K562 (cell line): Measurements from ENCODE around the gene RAB2B. TPM values are rescaled to one million over a fixed set of nuclear protein-coding genes. Genes with fewer than 3 reads are reported as not detected.

ENCODE experiments used
- ARHGAP35 ChIP-seq: fragments of 450-650 bp; IDR thresholded peaks from 2 replicates; pipeline ENCODE4 v1.6.1; 2018; ENCODE audit not compliant: partially characterized antibody
- ATF2 ChIP-seq: sonication (generic); formaldehyde crosslinking; IDR thresholded peaks from 2 replicates; pipeline ENCODE4 v1.8.1; 2022; ENCODE audit warnings: missing genetic modification reagents
- BCLAF1 ChIP-seq, 2 experiments: fragments of 450-650 bp in 1 of 2; IDR thresholded peaks; 2 replicates each; pipeline ENCODE4 v1.6.1; 2011 to 2017; ENCODE audit warnings: low read depth in 2 of 2, antibody characterized with exemption in 1 of 2, borderline replicate concordance in 1 of 2, low read length in 1 of 2, mild to moderate bottlenecking in 1 of 2, mixed read lengths in 1 of 2; ENCODE audit not compliant: control insufficient read depth in 1 of 2
- CHAMP1 ChIP-seq: fragments of 450-650 bp; IDR thresholded peaks from 2 replicates; pipeline ENCODE4 v1.6.1; 2016; ENCODE audit warnings: mild to moderate bottlenecking
- CREB3 ChIP-seq: fragments of 450-650 bp; conservative IDR thresholded peaks from 2 replicates; pipeline ENCODE4 v1.6.1; 2016; ENCODE audit warnings: missing genetic modification characterization, low read depth, mild to moderate bottlenecking, missing compliant biosample characterization, moderate library complexity
- ETV1 ChIP-seq: fragments of 450-650 bp; conservative IDR thresholded peaks from 2 replicates; pipeline ENCODE4 v1.6.1; 2016; ENCODE audit warnings: missing genetic modification characterization, control low read depth, low read depth, missing compliant biosample characterization
- HNRNPLL ChIP-seq: fragments of 200-400 bp; formaldehyde crosslinking; IDR thresholded peaks from 2 replicates; pipeline ENCODE4 v1.6.1; 2017; ENCODE audit warnings: low read length, low read depth, mild to moderate bottlenecking; ENCODE audit not compliant: poor library complexity, severe bottlenecking
- MBD2 ChIP-seq: sonication (generic); IDR thresholded peaks from 2 replicates; pipeline ENCODE4 v1.6.1; 2016; ENCODE audit warnings: low read depth, borderline replicate concordance
- PBX2 ChIP-seq, 2 experiments: IDR thresholded peaks in 1 of 2; conservative IDR thresholded peaks in 1 of 2; 2 replicates each; pipeline ENCODE4 v1.6.1; 2016; ENCODE audit warnings: low read depth in 2 of 2, mild to moderate bottlenecking in 1 of 2, missing compliant biosample characterization in 1 of 2, missing genetic modification characterization in 1 of 2, moderate library complexity in 1 of 2
- POLR2H ChIP-seq: IDR thresholded peaks from 2 replicates; pipeline ENCODE4 v1.6.1; 2016; ENCODE audit warnings: missing genetic modification characterization, low read depth, mild to moderate bottlenecking, control low read depth, missing compliant biosample characterization, moderate library complexity
- SIRT6 ChIP-seq: IDR thresholded peaks from one replicate; pipeline ENCODE4 v1.6.1; 2012; ENCODE audit warnings: low read depth, mild to moderate bottlenecking, control low read depth, inconsistent platforms, low read length, moderate library complexity
- TOE1 ChIP-seq, 2 experiments: fragments of 450-650 bp in 1 of 2; sonication (generic) in 1 of 2; formaldehyde crosslinking in 1 of 2; IDR thresholded peaks; 2 replicates each; pipeline versions ENCODE4 v1.7.1 to v1.8.0; 2016 to 2022; ENCODE audit warnings: borderline replicate concordance in 2 of 2, mild to moderate bottlenecking in 2 of 2, antibody characterized with exemption in 1 of 2, inconsistent platforms in 1 of 2, low read depth in 1 of 2, missing genetic modification reagents in 1 of 2, moderate library complexity in 1 of 2
- polyA plus RNA-seq, 8 experiments: library from polyadenylated mRNA; depleted of rRNA in 4 of 8; stranded (reverse) in 5 of 8; unstranded in 3 of 8; fragments of >200 nt; fragmentation: Nextera tagmentation in 2 of 8; fragmentation: Illumina TruSeq in 1 of 8; extraction: Ambion mirVana in 2 of 8; extraction: Trizol in 1 of 8; gene quantifications; 2 replicates each; pipeline versions ENCODE4 v1.2.1 to v1.2.3, GENCODE V29; 2011 to 2014; ENCODE audit warnings: inconsistent platforms in 1 of 8, missing spikeins in 1 of 8
- total RNA-seq, 7 experiments: library from RNA; depleted of rRNA in 6 of 7; stranded (reverse); fragments of >200 nt in 6 of 7; fragmentation: Illumina TruSeq in 2 of 7; extraction: Trizol in 2 of 7; gene quantifications; 2 replicates each; pipeline versions ENCODE4 v1.2.1 to v1.2.3, GENCODE V29; 2011 to 2021; ENCODE audit warnings: low replicate concordance in 1 of 7

Gene RAB2B
- total and polyA plus RNA-seq, 9 of the 15 experiments (the other 6 are each of a cell fraction or from before 2014, with no cell fraction given), result 4.6 to 19.8 (median 9.8) TPM

GRCh38 chr14:21437063-21437901 lies 39.5 kb downstream of the RAB2B start (continued):
- TF ChIP-seq MBD2 (peak; percentile 91; the same call in 1 of the 2 replicates), CREB3 (tag) (no peak), ETV1 (tag) (0 out of 2 replicates have a peak, but pooled peaks have one; percentile 45), ATF2 (CRISPR knock-in tag) (no peak), SIRT6 (no peak), POLR2H (tag) (peak; percentile 74), BCLAF1 (IDR thresholded peaks at IDR 0.05; ENCODE audit: borderline replicate concordance in 1 of 2, control insufficient read depth in 1 of 2, low read depth in 2 of 2, low read length in 1 of 2) (no peak), HNRNPLL (peak; percentile 58), CHAMP1 (no peak), PBX2 (CRISPR knock-in tag; IDR thresholded peaks at IDR 0.05; ENCODE audit: low read depth) (peak; percentile 95), PBX2 (tag; conservative IDR thresholded peaks at IDR 0.05; ENCODE audit: low read depth) (peak; percentile 99), ARHGAP35 (no peak), TOE1 (IDR thresholded peaks at IDR 0.05; ENCODE audit: borderline replicate concordance) (peak; percentile 35; the same call in 1 of the 2 replicates), TOE1 (CRISPR knock-in tag; IDR thresholded peaks at IDR 0.05; ENCODE audit: borderline replicate concordance, low read depth) (no peak)
